ENCODE data around the gene MAST2. TPM values are rescaled to one million over a fixed set of nuclear protein-coding genes. Genes with fewer than 3 reads are reported as not detected.

The MAST2 gene
- total RNA-seq, 6 experiments from 2014 or later = 27.8 to 40.7 (median 29.7) TPM

DNA sequence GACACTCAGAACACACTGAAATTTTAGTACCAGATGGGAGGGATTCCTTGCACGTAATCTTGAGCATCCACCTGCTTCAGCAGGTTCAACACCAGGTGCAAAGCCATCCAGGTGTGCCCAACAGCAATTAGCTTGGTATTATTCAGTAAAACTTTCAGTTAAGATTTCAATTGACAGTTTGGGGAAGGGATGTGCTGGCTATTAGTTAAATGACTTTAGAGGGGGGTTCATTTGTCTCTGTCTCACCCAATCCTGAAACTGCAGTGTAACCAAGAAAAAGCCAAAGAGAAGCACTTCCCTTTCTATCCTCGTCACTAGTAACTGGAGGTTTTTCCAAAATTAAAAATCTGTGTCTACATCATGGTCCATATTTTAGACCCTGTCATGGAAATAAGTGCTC is 238.1 kb downstream of the MAST2 start:
- H3K27me3 Mint-ChIP-seq (ENCODE audit: insufficient read depth) = peaks cover 1% of the 10 kb centered on the region; the same call in 1 of the 2 replicates
- DNase-seq = no peak
- H3K27ac Mint-ChIP-seq = no peak overlapping the region
- TF ChIP-seq, protein P1, sequence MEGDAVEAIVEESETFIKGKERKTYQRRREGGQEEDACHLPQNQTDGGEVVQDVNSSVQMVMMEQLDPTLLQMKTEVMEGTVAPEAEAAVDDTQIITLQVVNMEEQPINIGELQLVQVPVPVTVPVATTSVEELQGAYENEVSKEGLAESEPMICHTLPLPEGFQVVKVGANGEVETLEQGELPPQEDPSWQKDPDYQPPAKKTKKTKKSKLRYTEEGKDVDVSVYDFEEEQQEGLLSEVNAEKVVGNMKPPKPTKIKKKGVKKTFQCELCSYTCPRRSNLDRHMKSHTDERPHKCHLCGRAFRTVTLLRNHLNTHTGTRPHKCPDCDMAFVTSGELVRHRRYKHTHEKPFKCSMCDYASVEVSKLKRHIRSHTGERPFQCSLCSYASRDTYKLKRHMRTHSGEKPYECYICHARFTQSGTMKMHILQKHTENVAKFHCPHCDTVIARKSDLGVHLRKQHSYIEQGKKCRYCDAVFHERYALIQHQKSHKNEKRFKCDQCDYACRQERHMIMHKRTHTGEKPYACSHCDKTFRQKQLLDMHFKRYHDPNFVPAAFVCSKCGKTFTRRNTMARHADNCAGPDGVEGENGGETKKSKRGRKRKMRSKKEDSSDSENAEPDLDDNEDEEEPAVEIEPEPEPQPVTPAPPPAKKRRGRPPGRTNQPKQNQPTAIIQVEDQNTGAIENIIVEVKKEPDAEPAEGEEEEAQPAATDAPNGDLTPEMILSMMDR (IDR thresholded peaks at IDR 0.05) = no peak
- no peaks in the 10 kb centered on the region for H3K9me3 Mint-ChIP-seq
- H3K4me3 Mint-ChIP-seq = no peak overlapping the region
- H3K4me1 Mint-ChIP-seq (ENCODE audit: low read depth) = peaks cover 9% of the 10 kb centered on the region; the same call in 1 of the 2 replicates
- 0 out of 2 replicates have a peak, but pooled peaks cover 4% of the 10 kb centered on the region for H3K36me3 Mint-ChIP-seq (ENCODE audit: low read depth)

DNA sequence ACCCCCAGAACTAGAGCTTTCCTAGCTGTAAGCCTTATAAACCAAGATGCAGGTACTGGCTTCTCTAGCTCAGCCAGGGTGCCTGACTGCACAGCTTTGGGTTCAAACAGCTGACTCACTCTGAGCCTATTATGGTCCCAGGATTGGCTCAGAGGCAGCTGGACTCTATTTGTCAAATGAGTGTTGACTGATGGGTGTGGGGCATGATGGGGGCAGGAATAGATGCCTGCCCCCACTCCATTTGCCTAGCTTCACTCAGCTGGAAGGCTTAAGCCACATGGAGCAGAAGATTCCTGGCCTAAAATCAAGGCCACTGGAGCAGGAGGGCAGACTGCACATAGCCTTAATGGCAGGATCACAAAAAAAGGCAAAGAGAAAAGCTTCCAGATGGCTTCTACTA is 238.6 kb downstream of the MAST2 start:
- peaks cover 9% of the 10 kb centered on the region; the same call in 1 of the 2 replicates for H3K4me1 Mint-ChIP-seq (ENCODE audit: low read depth)
- no peak for DNase-seq
- no peak overlapping the region for H3K27ac Mint-ChIP-seq
- no peaks in the 10 kb centered on the region for H3K9me3 Mint-ChIP-seq
- peaks cover 1% of the 10 kb centered on the region; the same call in 1 of the 2 replicates for H3K27me3 Mint-ChIP-seq (ENCODE audit: insufficient read depth)
- H3K36me3 Mint-ChIP-seq (ENCODE audit: low read depth) = 0 out of 2 replicates have a peak, but pooled peaks cover 4% of the 10 kb centered on the region
- no peak overlapping the region for H3K4me3 Mint-ChIP-seq
- TF ChIP-seq, protein P1 (IDR thresholded peaks at IDR 0.05) = no peak

DNA sequence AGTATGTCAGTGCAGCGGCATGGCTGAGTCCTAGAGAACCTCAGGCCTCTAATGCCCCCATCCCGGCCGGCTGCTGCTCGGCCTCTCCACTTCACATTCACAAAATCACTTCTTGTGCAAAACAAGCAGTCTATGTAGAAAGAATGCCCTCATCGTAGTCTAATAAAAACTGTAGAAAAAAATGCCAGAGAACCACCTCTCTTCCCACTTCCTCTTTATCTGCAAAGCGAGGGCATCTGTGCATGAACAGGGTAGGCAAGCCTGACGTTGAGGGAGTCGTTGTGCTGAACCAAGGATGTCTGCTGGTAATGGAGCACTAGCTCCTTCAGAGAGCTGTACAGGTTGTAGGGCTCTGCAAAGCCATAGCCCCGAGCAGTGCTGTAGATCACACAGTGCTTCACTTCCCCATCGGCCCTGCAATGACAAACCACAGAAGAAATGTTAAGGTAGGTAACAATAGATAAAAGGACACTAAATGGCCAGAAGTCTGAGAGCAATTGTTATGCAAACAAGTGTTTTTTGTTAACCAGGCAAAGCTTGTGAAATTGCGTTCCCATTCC is 240.1 kb downstream of the MAST2 start:
- Mint-ChIP-seq H3K27me3 (ENCODE audit: insufficient read depth) (peaks cover 1% of the 10 kb centered on the region; the same call in 1 of the 2 replicates), H3K27ac (no peak overlapping the region), H3K36me3 (ENCODE audit: low read depth) (0 out of 2 replicates have a peak, but pooled peaks cover 4% of the 10 kb centered on the region), H3K4me1 (ENCODE audit: low read depth) (peaks cover 9% of the 10 kb centered on the region; the same call in 1 of the 2 replicates), H3K4me3 (no peak overlapping the region), H3K9me3 (no peaks in the 10 kb centered on the region)
- TF ChIP-seq, protein P1 (IDR thresholded peaks at IDR 0.05) = no peak
- DNase-seq = no peak

DNA sequence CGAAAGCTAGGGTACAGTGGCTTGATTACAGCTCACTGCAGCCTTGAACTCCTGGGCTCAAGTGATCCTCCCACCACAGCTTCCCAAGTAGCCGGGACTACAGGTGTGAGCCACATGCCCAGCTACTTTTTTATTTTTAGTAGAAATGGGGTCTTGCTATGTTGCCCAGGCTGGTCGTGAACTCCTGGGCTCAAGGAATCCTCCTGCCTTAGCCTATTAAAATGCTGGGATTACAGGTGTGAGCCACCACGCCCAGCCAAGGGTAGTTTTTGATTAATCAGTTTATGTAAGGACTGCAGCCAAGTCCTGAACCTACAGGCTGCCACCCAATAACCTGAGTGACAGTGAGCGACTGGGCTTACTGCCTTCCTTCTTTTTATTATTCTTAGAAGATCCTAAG is 240.7 kb downstream of the MAST2 start:
- TF ChIP-seq, protein P1 (IDR thresholded peaks at IDR 0.05) = no peak
- Mint-ChIP-seq H3K27ac (no peak overlapping the region), H3K36me3 (ENCODE audit: low read depth) (0 out of 2 replicates have a peak, but pooled peaks cover 4% of the 10 kb centered on the region), H3K4me1 (ENCODE audit: low read depth) (peaks cover 9% of the 10 kb centered on the region; the same call in 1 of the 2 replicates), H3K9me3 (no peaks in the 10 kb centered on the region), H3K4me3 (no peak overlapping the region), H3K27me3 (ENCODE audit: insufficient read depth) (peaks cover 1% of the 10 kb centered on the region; the same call in 1 of the 2 replicates)
- DNase-seq = no peak

DNA sequence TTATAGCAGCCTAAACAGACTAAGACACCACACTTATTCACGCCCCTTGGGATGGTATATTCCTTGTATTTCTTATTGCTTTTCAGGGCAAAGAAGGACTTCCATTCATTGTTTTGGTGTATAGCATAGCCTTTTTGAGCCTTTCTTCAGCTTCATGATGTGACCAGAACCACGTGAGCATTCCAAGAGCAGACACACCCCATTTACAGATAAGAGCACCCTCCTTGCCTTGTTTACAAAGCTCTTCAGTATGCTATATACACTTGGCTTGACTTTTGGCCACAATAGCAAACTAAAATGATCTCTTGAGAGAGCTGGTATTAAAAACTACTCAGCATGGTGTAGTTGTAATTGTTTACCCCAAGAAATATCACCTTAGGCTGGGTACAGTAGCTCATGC is 250.3 kb downstream of the MAST2 start:
- TF ChIP-seq, protein P1 (IDR thresholded peaks at IDR 0.05) = no peak
- Mint-ChIP-seq H3K9me3 (peaks cover 4% of the 10 kb centered on the region; the same call in 1 of the 2 replicates), H3K27me3 (ENCODE audit: insufficient read depth) (peaks cover 1% of the 10 kb centered on the region), H3K4me3 (no peak overlapping the region), H3K27ac (no peak overlapping the region), H3K4me1 (ENCODE audit: low read depth) (peaks cover 4% of the 10 kb centered on the region; the same call in 1 of the 2 replicates), H3K36me3 (ENCODE audit: low read depth) (peaks cover 6% of the 10 kb centered on the region)
- no peak for DNase-seq

Data from HFFc6 (cell line).